ENCODE measurements around the gene TAS2R13.
A peak's percentile ranks its signal among the peaks of the same experiment; 100 is the strongest.

Gene TAS2R13, protein sequence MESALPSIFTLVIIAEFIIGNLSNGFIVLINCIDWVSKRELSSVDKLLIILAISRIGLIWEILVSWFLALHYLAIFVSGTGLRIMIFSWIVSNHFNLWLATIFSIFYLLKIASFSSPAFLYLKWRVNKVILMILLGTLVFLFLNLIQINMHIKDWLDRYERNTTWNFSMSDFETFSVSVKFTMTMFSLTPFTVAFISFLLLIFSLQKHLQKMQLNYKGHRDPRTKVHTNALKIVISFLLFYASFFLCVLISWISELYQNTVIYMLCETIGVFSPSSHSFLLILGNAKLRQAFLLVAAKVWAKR

GRCh38 chr12:10909462-10909861 is at the start of gene TAS2R13:
Gene TAS2R13, minus strand, starts transcription at chr12:10909562. Its CDS starts 264 bp downstream, at chr12:10909298.
- DNase-seq, result no peak

DNA sequence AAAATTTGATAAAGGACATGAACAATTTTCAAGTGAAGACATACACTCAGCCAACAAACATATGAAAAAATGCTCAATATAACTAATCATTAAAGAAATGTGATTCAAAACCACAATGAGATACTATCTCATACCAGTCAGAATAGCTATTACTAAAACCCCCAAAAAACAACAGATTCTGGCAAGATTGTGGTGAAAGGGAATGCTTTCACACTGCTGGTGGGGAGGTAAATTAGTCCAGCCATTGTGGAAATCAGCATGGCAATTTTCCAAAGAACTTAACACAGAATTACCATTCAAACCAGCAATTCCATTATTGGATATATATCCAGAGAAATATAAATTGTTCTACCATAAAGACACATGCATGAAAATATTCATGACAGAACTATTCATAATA is 48.4 kb upstream of the TAS2R13 start:
- DNase-seq, result no peak

DNA sequence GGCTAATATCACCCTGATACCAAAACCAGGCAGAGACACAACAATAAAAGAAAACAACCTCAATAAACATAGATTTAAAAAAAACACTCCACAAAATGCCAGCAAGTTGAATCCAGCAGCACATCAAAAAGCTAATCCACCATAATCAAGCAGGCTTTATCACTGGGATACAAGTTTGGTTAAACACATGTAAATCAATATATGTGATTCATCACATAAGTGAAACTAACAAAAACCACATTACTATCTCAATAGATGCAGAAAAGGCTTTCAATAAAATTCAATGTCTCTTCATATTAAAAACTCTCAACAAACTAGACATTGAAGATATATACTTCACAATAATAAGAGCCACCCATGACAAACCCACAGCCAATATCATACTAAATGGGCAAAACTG is 46.7 kb upstream of the TAS2R13 start:
- no peak for DNase-seq

DNA sequence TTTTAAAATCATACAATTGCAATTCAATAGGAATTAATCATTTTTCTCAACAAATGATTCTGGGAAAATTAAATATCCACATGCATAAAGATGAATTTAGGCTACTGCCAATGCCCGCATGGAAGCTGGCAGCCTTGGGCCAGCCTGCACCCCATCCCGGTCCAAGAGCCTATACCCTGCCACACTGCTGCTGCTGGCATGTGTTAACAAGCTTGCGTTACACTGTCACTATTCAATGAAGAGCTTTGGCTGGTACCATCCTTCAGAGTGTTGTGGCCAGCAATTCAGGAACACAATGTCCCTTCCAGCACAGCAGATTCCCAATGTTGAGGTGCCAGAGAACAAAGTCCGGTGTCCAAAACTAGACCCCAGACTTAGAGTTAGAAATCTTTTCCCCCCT is 43.3 kb upstream of the TAS2R13 start:
- DNase-seq, result peak in 3 of 14 donors; percentile 2 to 16 (median 15)

GRCh38 chr12:10943167-10943566 is 33.8 kb upstream of the TAS2R13 start:
- no peak for DNase-seq

DNA sequence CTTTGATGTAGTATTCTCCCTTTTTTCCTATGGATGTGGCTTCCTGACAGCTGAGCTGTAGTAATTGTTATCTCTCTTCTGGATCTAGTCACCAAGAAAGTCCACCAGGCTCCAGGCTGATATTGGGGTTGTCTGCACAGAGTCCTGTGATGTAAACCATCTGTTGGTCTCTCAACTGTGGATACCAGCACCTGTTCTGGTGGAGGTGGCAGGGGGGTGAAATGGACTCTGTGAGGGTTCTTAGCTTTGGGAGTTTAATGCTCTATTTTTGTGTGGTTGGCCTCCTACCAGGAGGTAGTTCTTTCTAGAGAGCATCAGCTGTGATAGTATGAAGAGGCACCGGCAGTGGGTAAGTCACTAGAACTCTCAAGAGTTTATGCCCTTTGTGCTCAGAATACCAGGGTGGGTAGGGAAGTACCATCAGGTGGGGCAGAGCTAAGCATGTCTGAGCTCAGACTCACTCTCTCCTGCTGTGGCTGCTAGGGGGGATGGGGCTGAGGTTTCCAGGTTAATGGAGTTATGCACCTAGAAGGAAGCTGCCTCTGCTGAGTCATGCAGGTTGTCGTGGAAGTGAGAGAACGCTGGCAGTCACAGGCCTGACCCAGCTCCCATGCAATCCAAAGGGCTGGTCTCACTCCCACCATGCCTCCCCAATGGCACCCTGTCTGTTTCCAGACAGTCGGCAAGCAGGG is 32.7 kb upstream of the TAS2R13 start:
- DNase-seq, result no peak

DNA sequence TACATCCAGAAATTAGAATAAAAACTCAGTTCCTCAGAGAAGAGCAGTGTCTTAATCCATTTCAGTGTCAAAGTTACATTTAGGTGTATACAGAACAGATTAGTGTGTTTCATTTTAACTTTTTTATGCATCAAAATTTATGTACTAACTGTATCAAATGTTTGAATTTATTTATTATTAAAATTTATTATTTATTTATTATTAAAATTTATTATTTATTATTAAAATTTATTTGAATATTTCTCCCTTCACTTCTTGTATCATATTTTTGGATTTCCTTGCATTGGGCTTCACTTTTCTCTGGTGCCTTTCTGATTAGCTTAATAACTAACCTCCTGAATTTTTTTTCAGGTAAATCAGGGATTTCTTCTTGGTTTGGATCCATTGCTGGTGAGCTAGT is 32.0 kb upstream of the TAS2R13 start:
- DNase-seq, result no peak

DNA sequence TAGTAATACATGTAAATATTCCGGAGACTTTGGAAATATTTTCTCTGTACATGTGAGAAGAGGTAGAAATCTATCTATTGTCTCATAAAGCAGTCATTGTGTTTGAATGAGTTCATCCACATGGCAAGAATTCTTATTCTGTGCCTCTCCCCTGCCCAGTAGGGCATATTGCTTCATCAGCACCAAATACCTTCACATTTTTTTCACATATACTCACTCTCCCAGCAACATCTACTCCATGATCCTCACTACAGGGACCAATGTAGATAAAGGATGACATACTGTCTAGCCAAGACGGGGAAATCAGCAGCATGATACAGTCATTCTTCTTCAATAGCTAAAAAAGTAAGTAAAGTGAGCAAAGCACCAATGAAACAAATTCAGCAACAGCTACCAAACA is 31.0 kb upstream of the TAS2R13 start:
- no peak for DNase-seq

GRCh38 chr12:10939163-10939562 is 29.8 kb upstream of the TAS2R13 start, which contains the start of gene TAS2R14:
Gene TAS2R14, minus strand, starts transcription at chr12:10939263. Its CDS starts 56 bp downstream, at chr12:10939207.
- no peak for DNase-seq

GRCh38 chr12:10936506-10936905 is 27.1 kb upstream of the TAS2R13 start:
- DNase-seq, result no peak

DNA sequence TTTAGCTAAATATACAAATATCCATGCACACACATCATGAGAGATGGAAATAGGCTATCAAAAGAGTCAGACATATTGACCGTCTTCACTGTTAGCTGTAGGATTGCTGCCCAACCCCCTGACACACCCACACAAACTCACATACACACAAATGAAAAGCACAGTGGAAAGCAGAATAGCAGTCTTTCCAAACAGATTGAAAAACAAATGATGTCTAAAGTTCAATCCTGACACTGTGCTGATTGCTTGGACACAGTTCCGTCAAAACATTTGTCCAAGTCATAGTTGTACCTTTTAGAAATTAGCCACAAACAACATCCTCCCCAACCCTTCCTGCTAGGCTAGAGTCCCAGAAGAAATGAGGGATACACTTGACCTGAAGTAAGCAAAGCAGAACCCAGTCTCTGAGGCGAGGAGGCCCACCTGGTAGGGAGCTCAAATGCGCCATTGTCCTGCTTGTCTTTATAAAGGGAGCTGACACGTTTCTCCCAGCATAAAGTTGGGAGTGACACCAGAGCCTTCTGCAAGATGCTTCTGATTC is 19.5 kb upstream of the TAS2R13 start, which contains the start of gene PRH2:
PRH2 (plus strand) TSS at position 491 of the 541 bp plus-strand sequence; CDS start at position 529, 38 bp downstream.
- no peak for DNase-seq

- DNase-seq, result no peak
Measured at GRCh38 chr12:10926269-10926668, 16.9 kb upstream of the TAS2R13 start.

DNA sequence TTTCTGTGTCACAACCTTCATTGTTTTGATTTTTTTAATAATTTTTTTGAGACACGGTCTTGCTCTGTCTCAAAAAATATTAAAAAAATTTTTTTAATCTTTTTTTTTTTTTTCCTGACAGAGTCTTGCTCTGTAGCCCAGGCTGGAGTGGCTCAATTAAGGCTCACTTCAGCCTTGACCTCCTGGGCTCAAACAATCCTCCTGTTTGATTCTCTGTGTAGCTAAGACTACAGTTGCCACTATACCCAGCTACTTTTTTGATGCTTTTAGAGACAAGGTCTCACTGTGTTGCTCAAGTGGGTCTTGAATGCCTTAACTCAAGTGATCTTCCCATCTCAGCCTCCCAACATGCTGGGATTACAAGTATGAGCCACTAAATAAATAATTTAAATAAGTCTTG is 10.4 kb upstream of the TAS2R13 start:
- no peak for DNase-seq

GRCh38 chr12:10910380-10910779 is 1.0 kb upstream of the TAS2R13 start:
- DNase-seq, result no peak

DNA sequence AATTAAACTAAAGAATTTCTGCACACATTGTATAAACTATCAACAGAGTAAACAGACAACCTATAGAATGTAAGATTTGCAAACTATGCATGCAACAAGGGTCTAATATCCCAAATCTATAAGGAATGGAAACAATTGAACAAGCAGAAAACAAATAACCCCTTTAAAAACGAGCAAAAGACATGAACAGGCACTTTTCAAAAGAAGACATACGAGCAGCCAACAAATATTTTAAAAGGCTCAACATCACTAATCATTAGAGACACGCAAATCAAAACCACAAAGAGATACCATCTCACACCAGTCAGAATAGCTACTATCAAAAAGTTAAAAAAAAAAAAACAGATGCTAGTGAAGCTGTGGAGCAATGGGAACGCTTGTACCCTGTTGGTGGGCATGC is 4.7 kb downstream of the TAS2R13 start:
- DNase-seq, result no peak

GRCh38 chr12:10901427-10901826 is 7.9 kb downstream of the TAS2R13 start:
- no peak for DNase-seq

DNA sequence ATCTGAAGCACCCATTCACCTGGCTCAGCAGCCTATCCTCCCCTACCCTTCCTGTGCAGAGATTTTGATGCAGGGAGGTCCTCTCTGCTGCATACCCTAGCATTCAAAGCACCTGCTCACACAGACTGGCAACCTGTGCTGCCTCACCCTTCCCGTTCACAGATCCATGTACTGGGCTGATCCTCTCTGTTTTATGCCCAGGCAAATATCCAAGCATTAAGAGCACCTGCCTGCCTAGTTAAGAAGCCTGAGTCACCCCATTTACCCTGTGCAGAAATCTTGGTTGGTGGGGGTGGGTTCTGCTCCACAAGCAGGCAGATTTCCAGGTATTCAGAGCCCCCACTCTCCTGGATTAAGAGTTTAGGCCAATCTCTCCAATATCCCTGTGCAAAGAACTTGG is 8.4 kb downstream of the TAS2R13 start:
- DNase-seq, result no peak

DNA sequence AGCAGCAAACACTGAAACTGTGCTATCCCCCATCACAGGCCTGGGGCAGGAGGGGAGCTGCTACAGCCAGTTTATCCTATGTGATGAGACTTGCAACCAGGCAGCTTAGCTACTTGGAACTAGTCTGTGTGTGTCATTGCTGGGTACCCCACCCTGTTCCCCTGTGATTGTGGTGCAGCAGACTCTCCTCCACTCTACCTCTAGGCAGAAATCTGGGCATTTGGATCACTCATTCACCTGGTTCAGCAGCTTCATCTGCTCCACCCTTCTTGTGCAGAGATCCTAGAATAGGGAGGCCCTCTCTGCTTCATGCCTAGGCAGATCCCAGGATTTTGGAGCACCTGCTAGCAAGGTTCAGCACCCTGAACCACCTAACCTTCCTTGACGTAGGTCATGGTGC is 8.8 kb downstream of the TAS2R13 start:
- DNase-seq, result no peak

DNA sequence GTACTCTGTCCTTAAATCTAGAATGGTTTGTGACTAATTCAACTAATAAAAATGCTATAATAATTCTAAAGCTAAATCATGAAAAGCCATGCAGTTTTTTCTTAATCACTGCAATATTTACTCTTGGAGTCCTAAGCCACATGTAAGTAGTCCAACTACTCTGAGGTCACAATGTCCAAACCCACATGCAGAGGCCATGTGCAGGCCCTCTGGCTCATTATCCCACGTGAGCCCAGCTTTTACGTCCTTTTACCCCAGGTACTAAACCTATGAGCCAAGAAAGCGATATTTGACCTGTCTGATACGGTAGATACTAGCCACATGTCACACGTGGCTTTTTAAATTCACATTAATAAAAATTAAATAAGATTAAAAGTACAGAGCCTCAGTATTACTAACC is 12.5 kb downstream of the TAS2R13 start:
- no peak for DNase-seq

- no peak for DNase-seq
Measured at GRCh38 chr12:10891937-10892336, 17.4 kb downstream of the TAS2R13 start.

- DNase-seq, result no peak
Measured at GRCh38 chr12:10889226-10889625, 20.1 kb downstream of the TAS2R13 start.

GRCh38 chr12:10884086-10884725 is 25.2 kb downstream of the TAS2R13 start, which contains the start of gene PRH1:
Gene PRH1, minus strand, starts transcription at chr12:10884255. Its CDS starts 38 bp downstream, at chr12:10884217.
- no peak for DNase-seq

DNA sequence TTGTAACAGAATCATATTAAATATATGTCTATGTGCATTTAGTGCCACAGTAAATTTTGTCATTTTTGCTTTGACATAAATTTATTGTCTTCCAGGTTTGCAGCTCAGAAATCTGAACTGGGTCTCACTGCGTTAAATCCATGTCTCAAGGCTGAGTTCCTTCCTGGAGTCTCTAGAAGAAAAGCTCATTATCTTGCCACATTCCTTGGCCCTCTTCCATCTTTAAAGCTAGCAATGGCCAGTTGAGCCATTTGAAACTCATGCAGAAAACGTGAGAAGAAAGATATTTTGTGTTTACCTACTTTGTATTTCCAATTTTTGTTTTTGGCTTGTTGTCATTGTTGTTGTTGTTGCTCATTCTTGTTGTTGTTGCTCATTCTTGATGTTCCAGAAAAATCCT is 36.0 kb downstream of the TAS2R13 start:
- DNase-seq, result no peak

Measured in C1 segment of cervical spinal cord (tissue), 14 donors.